K562 (cell line): Measurements from ENCODE around the gene SGMS1.

ENCODE experiments used
- CBX8 ChIP-seq: fragments of 200-600 bp; sonication (generic); IDR thresholded peaks from 2 replicates; pipeline ENCODE4 v1.6.1; 2012; ENCODE audit warnings: borderline replicate concordance, mixed run types, low read depth, mild to moderate bottlenecking, moderate library complexity, mixed read lengths, low read length, control low read depth, inconsistent platforms; ENCODE audit not compliant: poor library complexity, severe bottlenecking; ENCODE audit errors: extremely low read depth
- CEBPB ChIP-seq: fragments of 450-650 bp; IDR thresholded peaks from 2 replicates; pipeline ENCODE4 v1.6.1; 2016; ENCODE audit warnings: missing genetic modification characterization, missing compliant biosample characterization
- CTCF ChIP-seq, 3 experiments: IDR thresholded peaks in 2 of 3; conservative IDR thresholded peaks in 1 of 3; 2 replicates each; pipeline ENCODE4 v1.5.1; 2011 to 2012; ENCODE audit warnings: low read length in 3 of 3, mild to moderate bottlenecking in 3 of 3, control low read depth in 2 of 3, improper control_type of control experiment in 1 of 3, inconsistent platforms in 1 of 3, low read depth in 1 of 3, mixed read lengths in 1 of 3, moderate library complexity in 1 of 3; ENCODE audit not compliant: insufficient read depth in 2 of 3
- EP300 ChIP-seq: IDR thresholded peaks from 2 replicates; pipeline ENCODE4 v1.6.1; 2012; ENCODE audit warnings: low read length, improper control_type of control experiment
- GTF2B ChIP-seq: IDR thresholded peaks from 2 replicates; pipeline ENCODE4 v1.6.1; 2011; ENCODE audit not compliant: insufficient read length; ENCODE audit errors: extremely low read depth
- MXI1 ChIP-seq: IDR thresholded peaks from 2 replicates; pipeline ENCODE4 v1.6.1; 2011; ENCODE audit warnings: low read depth, mild to moderate bottlenecking, improper control_type of control experiment, low read length
- NRF1 ChIP-seq, 2 experiments: fragments of 450-650 bp; IDR thresholded peaks in 1 of 2; conservative IDR thresholded peaks in 1 of 2; 2 replicates each; pipeline ENCODE4 v1.6.1; 2014; ENCODE audit warnings: mild to moderate bottlenecking in 2 of 2
- POLR2AphosphoS5 ChIP-seq: IDR thresholded peaks from 2 replicates; pipeline ENCODE4 v1.6.1; 2011; ENCODE audit warnings: mild to moderate bottlenecking, low read depth, low read length, moderate library complexity; ENCODE audit not compliant: control insufficient read depth, insufficient read depth
- USF2 ChIP-seq: sonication (generic); formaldehyde crosslinking; IDR thresholded peaks from 2 replicates; pipeline ENCODE4 v1.5.0; 2020; ENCODE audit warnings: missing genetic modification reagents
- ZBTB7A ChIP-seq: IDR thresholded peaks from 2 replicates; pipeline ENCODE4 v1.6.1; 2011; ENCODE audit warnings: low read depth, mild to moderate bottlenecking, low read length, moderate library complexity, borderline replicate concordance; ENCODE audit not compliant: control insufficient read depth
- ZNF197 ChIP-seq: fragments of 200-800 bp; sonication (Bioruptor generic); IDR thresholded peaks from 2 replicates; pipeline ENCODE4 v1.6.1; 2016; ENCODE audit warnings: low read depth, missing genetic modification characterization, missing compliant biosample characterization
- ZNF3 ChIP-seq: fragments of 250-450 bp; sonication (Bioruptor Pico); IDR thresholded peaks from 2 replicates; pipeline ENCODE4 v1.5.0; 2021; ENCODE audit warnings: mild to moderate bottlenecking, moderate library complexity
- ZNF449 ChIP-seq: fragments of 250-450 bp; sonication (Bioruptor Pico); IDR thresholded peaks from 2 replicates; pipeline ENCODE4 v1.8.0; 2022; ENCODE audit warnings: moderate library complexity, mild to moderate bottlenecking, inconsistent platforms

GRCh38 chr10:50536617-50537240 is 87.0 kb downstream of the SGMS1 start:
- TF ChIP-seq ZNF3 (no peak), EP300 (no peak), CEBPB (tag) (peak; percentile 58; the same call in 1 of the 2 replicates), POLR2AphosphoS5 (no peak), GTF2B (no peak), MXI1 (no peak), CTCF (IDR thresholded peaks at IDR 0.05 in 2 of 3, conservative IDR thresholded peaks at IDR 0.05 in 1 of 3; ENCODE audit: insufficient read depth in 2 of 3, low read depth in 1 of 3, low read length in 3 of 3) (no peak), CBX8 (no peak), ZNF197 (no peak), NRF1 (conservative IDR thresholded peaks at IDR 0.05 in 1 of 2, IDR thresholded peaks at IDR 0.05 in 1 of 2) (no peak), USF2 (CRISPR knock-in tag) (no peak), ZNF449 (CRISPR knock-in tag) (no peak), ZBTB7A (no peak)
